Lower leg skin (tissue), 3 donors: ENCODE results near the gene CPNE8.

Experiments
- POLR2A ChIP-seq, 2 donors: fragments of 450-650 bp; IDR thresholded peaks; one replicate each; pipeline ENCODE4 v1.6.1; 2016 to 2017; ENCODE audit warnings: antibody characterized with exemption in 2 of 2, mild to moderate bottlenecking in 1 of 2, moderate library complexity in 1 of 2
- TF ChIP-seq, protein P1 (sequence below), 3 donors: fragments of 450-650 bp; IDR thresholded peaks; one replicate each; pipeline ENCODE4 v1.5.1; 2016; ENCODE audit warnings: antibody characterized with exemption in 3 of 3, mild to moderate bottlenecking in 3 of 3, moderate library complexity in 2 of 3

DNA sequence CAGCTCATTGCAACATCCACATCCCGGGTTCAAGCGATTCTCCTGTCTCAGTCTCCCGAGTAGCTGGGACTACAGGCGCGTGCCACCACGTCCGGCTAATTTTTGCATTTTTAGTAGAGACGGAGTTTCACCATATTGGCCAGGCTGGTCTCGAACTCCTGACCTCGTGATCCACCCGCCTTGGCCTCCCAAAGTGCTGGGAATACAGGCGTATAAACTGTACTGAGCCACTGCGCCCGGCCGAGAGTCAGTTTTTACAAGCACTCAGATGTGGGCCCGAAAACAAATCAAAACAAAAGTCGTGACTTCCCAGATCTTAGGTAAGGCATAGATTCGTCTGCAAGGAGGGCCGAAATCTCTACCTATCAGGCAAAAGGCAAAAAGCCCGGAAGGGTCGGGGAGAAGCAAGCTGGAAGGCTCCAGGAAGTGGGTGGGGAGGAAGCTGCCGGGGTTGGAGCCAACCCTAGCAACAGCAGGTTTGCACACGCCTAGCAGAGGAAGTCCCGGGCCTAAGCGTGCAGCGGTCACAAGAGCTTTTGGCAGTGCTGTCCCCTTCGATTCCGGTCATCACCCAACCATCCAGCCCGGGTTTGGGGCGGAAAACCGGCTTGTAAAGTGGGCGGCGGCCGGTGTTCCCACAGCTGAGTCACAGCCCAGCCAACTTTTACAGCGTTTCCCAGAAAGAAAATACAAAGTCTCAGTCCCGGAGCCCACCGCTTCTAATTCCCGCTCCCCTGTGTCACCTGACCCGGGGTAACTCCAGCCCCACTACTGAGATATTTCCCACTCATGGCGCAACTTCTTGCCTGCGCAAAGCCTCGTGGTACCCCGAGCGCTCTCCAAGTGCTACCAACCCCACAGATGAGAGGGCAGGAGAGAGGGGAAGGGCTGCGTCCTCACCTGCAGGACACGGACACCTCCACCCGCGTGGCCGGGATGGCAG, 583 bp downstream of the CPNE8 start:
- TF ChIP-seq, protein P1, sequence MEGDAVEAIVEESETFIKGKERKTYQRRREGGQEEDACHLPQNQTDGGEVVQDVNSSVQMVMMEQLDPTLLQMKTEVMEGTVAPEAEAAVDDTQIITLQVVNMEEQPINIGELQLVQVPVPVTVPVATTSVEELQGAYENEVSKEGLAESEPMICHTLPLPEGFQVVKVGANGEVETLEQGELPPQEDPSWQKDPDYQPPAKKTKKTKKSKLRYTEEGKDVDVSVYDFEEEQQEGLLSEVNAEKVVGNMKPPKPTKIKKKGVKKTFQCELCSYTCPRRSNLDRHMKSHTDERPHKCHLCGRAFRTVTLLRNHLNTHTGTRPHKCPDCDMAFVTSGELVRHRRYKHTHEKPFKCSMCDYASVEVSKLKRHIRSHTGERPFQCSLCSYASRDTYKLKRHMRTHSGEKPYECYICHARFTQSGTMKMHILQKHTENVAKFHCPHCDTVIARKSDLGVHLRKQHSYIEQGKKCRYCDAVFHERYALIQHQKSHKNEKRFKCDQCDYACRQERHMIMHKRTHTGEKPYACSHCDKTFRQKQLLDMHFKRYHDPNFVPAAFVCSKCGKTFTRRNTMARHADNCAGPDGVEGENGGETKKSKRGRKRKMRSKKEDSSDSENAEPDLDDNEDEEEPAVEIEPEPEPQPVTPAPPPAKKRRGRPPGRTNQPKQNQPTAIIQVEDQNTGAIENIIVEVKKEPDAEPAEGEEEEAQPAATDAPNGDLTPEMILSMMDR (IDR thresholded peaks at IDR 0.05): no peak
- no peak for TF ChIP-seq POLR2A (IDR thresholded peaks at IDR 0.05)
